Bone marrow (tissue), 2 donors: ENCODE results near the gene CCDC187.
"Not testable (repeated sequence)": the region's sequence is repeated elsewhere in the genome, so short reads cannot be mapped to it uniquely, and the experiment has no call there.

Source experiments
- DNase-seq, 2 donors: peaks; one replicate each; lab custom pipeline; 2025; lab: John Stamatoyannopoulos, UW

The CCDC187 gene

GRCh38 chr9:136303825-136304416 lies at the start of gene CCDC187:
TSS of gene CCDC187 (minus strand) at chr9:136304094. CDS start at chr9:136303830, 264 bp downstream.
- no peak for DNase-seq

- DNase-seq: no peak
These were observed 49.2 kb upstream of the CCDC187 start for GRCh38 chr9:136353088-136353487.

- DNase-seq: no peak
These were observed 48.8 kb upstream of the CCDC187 start for GRCh38 chr9:136352682-136353081.

GRCh38 chr9:136351868-136352267 lies 48.0 kb upstream of the CCDC187 start:
- DNase-seq: not testable (repeated sequence)

- DNase-seq: no peak
These were observed 47.4 kb upstream of the CCDC187 start for GRCh38 chr9:136351252-136351800.

GRCh38 chr9:136349546-136349945 lies 45.7 kb upstream of the CCDC187 start:
- DNase-seq: no peak

- DNase-seq: no peak
These were observed 44.8 kb upstream of the CCDC187 start for GRCh38 chr9:136348691-136349090.

GRCh38 chr9:136347472-136348256 lies 43.8 kb upstream of the CCDC187 start:
- no peak for DNase-seq

- DNase-seq: no peak
These were observed 43.1 kb upstream of the CCDC187 start for GRCh38 chr9:136346927-136347465.

GRCh38 chr9:136346157-136346481 lies 42.2 kb upstream of the CCDC187 start:
- DNase-seq: no peak

- DNase-seq: no peak
These were observed 41.6 kb upstream of the CCDC187 start for GRCh38 chr9:136345281-136346156.

GRCh38 chr9:136344544-136345280 lies 40.8 kb upstream of the CCDC187 start:
- DNase-seq: no peak

GRCh38 chr9:136343884-136344269 lies 40.0 kb upstream of the CCDC187 start:
- no peak for DNase-seq

- no peak for DNase-seq
These were observed 39.4 kb upstream of the CCDC187 start for GRCh38 chr9:136343121-136343883.

GRCh38 chr9:136342181-136343120 lies 38.6 kb upstream of the CCDC187 start:
- no peak for DNase-seq

GRCh38 chr9:136341769-136342168 lies 37.9 kb upstream of the CCDC187 start:
- DNase-seq: no peak

GRCh38 chr9:136341042-136341655 lies 37.3 kb upstream of the CCDC187 start:
- DNase-seq: no peak

- no peak for DNase-seq
These were observed 36.6 kb upstream of the CCDC187 start for GRCh38 chr9:136340356-136341041.

GRCh38 chr9:136339958-136340310 lies 36.0 kb upstream of the CCDC187 start:
- DNase-seq: no peak
